ENCODE measurements around the gene ACER2.

Gene ACER2

GRCh38 chr9:19496321-19497050 lies 87.7 kb downstream of the ACER2 start:
- Mint-ChIP-seq H3K36me3 (ENCODE audit: low read depth) (no peaks in the 10 kb centered on the region), H3K27ac (no peak overlapping the region), H3K4me1 (peaks cover 14% of the 10 kb centered on the region), H3K4me3 (no peak overlapping the region), H3K9me3 (no peaks in the 10 kb centered on the region), H3K27me3 (peaks cover 11% of the 10 kb centered on the region)
- ATAC-seq (no peak), DNase-seq (no peak)

- H3K27me3 Mint-ChIP-seq, result peaks cover 11% of the 10 kb centered on the region
- no peak overlapping the region for H3K4me3 Mint-ChIP-seq
- H3K9me3 Mint-ChIP-seq, result no peaks in the 10 kb centered on the region
- DNase-seq (no peak), ATAC-seq (no peak)
- peaks cover 14% of the 10 kb centered on the region for H3K4me1 Mint-ChIP-seq
- H3K27ac Mint-ChIP-seq, result no peak overlapping the region
- H3K36me3 Mint-ChIP-seq (ENCODE audit: low read depth), result no peaks in the 10 kb centered on the region
Observed at GRCh38 chr9:19497276-19497675, 88.5 kb downstream of the ACER2 start.

- Mint-ChIP-seq H3K9me3 (no peaks in the 10 kb centered on the region), H3K4me1 (peaks cover 7% of the 10 kb centered on the region), H3K4me3 (no peak overlapping the region), H3K27me3 (peaks cover 9% of the 10 kb centered on the region), H3K27ac (no peak overlapping the region), H3K36me3 (ENCODE audit: low read depth) (no peaks in the 10 kb centered on the region)
- DNase-seq, result no peak
- peak; percentile 45 for ATAC-seq
Observed at GRCh38 chr9:19498015-19498414, 89.2 kb downstream of the ACER2 start.

All from activated naive CD8-positive, alpha-beta T cell treated with anti-CD3 and anti-CD28 coated beads, Interleukin-2, amount 50 U/mL, for 24 hours (primary cell).